Measurements from ENCODE around the gene PNPLA3. TPM values are rescaled to one million over a fixed set of nuclear protein-coding genes. Genes with fewer than 3 reads are reported as not detected.

PNPLA3 gene
- total and polyA plus RNA-seq, 4 donors, result 0.41 to 2.2 (median 0.99) TPM

- TF ChIP-seq, protein P1, sequence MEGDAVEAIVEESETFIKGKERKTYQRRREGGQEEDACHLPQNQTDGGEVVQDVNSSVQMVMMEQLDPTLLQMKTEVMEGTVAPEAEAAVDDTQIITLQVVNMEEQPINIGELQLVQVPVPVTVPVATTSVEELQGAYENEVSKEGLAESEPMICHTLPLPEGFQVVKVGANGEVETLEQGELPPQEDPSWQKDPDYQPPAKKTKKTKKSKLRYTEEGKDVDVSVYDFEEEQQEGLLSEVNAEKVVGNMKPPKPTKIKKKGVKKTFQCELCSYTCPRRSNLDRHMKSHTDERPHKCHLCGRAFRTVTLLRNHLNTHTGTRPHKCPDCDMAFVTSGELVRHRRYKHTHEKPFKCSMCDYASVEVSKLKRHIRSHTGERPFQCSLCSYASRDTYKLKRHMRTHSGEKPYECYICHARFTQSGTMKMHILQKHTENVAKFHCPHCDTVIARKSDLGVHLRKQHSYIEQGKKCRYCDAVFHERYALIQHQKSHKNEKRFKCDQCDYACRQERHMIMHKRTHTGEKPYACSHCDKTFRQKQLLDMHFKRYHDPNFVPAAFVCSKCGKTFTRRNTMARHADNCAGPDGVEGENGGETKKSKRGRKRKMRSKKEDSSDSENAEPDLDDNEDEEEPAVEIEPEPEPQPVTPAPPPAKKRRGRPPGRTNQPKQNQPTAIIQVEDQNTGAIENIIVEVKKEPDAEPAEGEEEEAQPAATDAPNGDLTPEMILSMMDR (IDR thresholded peaks at IDR 0.05; ENCODE audit: control extremely low read depth, extremely low read depth), result no peak
- WGBS, 2 donors, result 95 to 97% methylated on average over 15 of the region's 15 CpGs
- DNase-seq, result no peak
- no peak overlapping the region for H3K27ac ChIP-seq (ENCODE audit: low read depth in 1 of 2, low read length in 1 of 2)
- H3K36me3 ChIP-seq (ENCODE audit: control insufficient read depth in 4 of 4, insufficient read depth in 4 of 4, low read length in 4 of 4), result peaks cover under 1 to 39% (median 33%) of the 10 kb centered on the region in 4 donors
- no peaks in the 10 kb centered on the region for H3K9me3 ChIP-seq (ENCODE audit: control insufficient read depth in 4 of 4, insufficient read depth in 3 of 4, low read length in 3 of 4)
- peaks cover 0 to 6% (median 0%) of the 10 kb centered on the region in 5 donors for H3K4me1 ChIP-seq (ENCODE audit: control insufficient read depth in 5 of 5, insufficient read depth in 5 of 5, low read length in 5 of 5)
- no peaks in the 10 kb centered on the region for H3K27me3 ChIP-seq (ENCODE audit: control insufficient read depth in 3 of 3, insufficient read depth in 3 of 3, low read length in 2 of 3)
- H3K9ac ChIP-seq (ENCODE audit: insufficient read depth in 1 of 2, low read length in 2 of 2), result no peak overlapping the region
- H3K4me3 ChIP-seq, result no peak overlapping the region
- ATAC-seq (ENCODE audit: insufficient read depth, low FRiP score), result no peak
Observed at GRCh38 chr22:43995057-43995685, 71.6 kb downstream of the PNPLA3 start.

DNA sequence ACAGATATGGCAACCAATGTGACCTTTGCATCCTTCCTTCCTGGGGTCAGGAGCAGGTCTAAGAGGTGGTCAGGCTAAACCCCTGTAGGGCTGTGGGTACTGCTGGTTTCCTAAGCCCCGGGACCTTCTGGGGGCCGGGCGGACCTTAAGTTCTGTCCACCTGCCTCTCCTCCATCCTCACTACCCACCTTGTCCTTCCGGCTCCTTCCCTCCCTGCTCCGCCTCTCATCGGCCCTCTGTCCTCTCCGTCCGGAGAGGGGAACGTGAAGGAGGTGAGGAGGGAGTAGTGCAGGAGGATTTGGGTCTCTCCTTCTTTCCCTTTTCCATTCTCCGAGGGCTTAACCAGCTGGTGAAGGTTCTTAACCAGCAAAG lies 72.2 kb downstream of the PNPLA3 start:
- no peak for ATAC-seq (ENCODE audit: insufficient read depth, low FRiP score)
- Histone ChIP-seq H3K4me1 (ENCODE audit: control insufficient read depth in 5 of 5, insufficient read depth in 5 of 5, low read length in 5 of 5) (peaks cover 0 to 6% (median 0%) of the 10 kb centered on the region in 5 donors), H3K36me3 (ENCODE audit: control insufficient read depth in 4 of 4, insufficient read depth in 4 of 4, low read length in 4 of 4) (peaks cover 0 to 37% (median 31%) of the 10 kb centered on the region in 4 donors), H3K27me3 (ENCODE audit: control insufficient read depth in 3 of 3, insufficient read depth in 3 of 3, low read length in 2 of 3) (no peaks in the 10 kb centered on the region), H3K9ac (ENCODE audit: insufficient read depth in 1 of 2, low read length in 2 of 2) (no peak overlapping the region), H3K27ac (ENCODE audit: low read depth in 1 of 2, low read length in 1 of 2) (peak overlapping the region in 1 of 2 donors; percentile 27), H3K4me3 (no peak overlapping the region), H3K9me3 (ENCODE audit: control insufficient read depth in 4 of 4, insufficient read depth in 3 of 4, low read length in 3 of 4) (no peaks in the 10 kb centered on the region)
- WGBS, 2 donors, result 34 to 69% methylated on average over 10 of the region's 10 CpGs
- TF ChIP-seq, protein P1 (IDR thresholded peaks at IDR 0.05; ENCODE audit: control extremely low read depth, extremely low read depth), result no peak
- DNase-seq, result no peak

- WGBS, 2 donors, result 68 to 76% methylated on average over 45 of the region's 45 CpGs
- H3K4me3 ChIP-seq, result no peak overlapping the region
- ATAC-seq (ENCODE audit: insufficient read depth, low FRiP score) (no peak), DNase-seq (peak in 1 of 3 donors; percentile 10)
- H3K36me3 ChIP-seq (ENCODE audit: control insufficient read depth in 4 of 4, insufficient read depth in 4 of 4, low read length in 4 of 4), result peaks cover 0 to 37% (median 30%) of the 10 kb centered on the region in 4 donors
- no peaks in the 10 kb centered on the region for H3K27me3 ChIP-seq (ENCODE audit: control insufficient read depth in 3 of 3, insufficient read depth in 3 of 3, low read length in 2 of 3)
- no peaks in the 10 kb centered on the region for H3K9me3 ChIP-seq (ENCODE audit: control insufficient read depth in 4 of 4, insufficient read depth in 3 of 4, low read length in 3 of 4)
- no peak overlapping the region for H3K9ac ChIP-seq (ENCODE audit: insufficient read depth in 1 of 2, low read length in 2 of 2)
- peak overlapping the region in 1 of 2 donors; percentile 27 for H3K27ac ChIP-seq (ENCODE audit: low read depth in 1 of 2, low read length in 1 of 2)
- TF ChIP-seq, protein P1 (IDR thresholded peaks at IDR 0.05; ENCODE audit: control extremely low read depth, extremely low read depth), result no peak
- H3K4me1 ChIP-seq (ENCODE audit: control insufficient read depth in 5 of 5, insufficient read depth in 5 of 5, low read length in 5 of 5), result peaks cover 0 to 8% (median 0%) of the 10 kb centered on the region in 5 donors
Observed at GRCh38 chr22:43996170-43996980, 72.8 kb downstream of the PNPLA3 start.

Data from lung (tissue), 12 donors.